ENCODE measurements around the gene GLDC. TPM values are rescaled to one million over a fixed set of nuclear protein-coding genes. Genes with fewer than 3 reads are reported as not detected.

GLDC gene
- total RNA-seq, 1 donor from 2014 or later, result 0.34 TPM

DNA sequence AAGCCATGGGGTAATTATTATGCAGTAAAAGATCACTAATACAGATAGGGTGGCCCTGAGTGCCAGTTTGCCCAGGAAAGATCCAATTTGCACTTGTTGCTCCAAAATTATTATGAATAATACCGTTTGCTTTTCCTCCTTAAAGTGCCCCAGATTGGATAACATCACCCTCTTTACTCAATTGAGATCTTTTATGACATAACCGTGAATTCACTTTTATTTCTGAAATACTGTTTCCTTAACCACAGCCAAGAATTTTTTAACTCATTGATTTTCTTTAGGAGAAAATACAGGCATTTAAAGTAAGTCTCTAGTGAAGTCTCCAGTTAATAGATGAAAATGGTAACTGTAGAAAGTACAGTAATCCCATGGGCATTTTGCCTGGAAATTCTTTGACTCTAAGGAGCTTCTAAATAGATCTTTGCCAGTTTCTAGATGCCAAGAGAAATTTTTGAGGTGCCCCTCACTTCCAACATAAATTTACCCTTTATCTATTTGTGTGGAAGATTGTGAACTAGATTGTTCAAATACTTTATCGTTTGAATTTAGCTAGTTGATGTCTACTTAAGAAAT is 133.4 kb downstream of the GLDC start:
- intact Hi-C loops (cut with micrococcal nuclease), result no loop called here

DNA sequence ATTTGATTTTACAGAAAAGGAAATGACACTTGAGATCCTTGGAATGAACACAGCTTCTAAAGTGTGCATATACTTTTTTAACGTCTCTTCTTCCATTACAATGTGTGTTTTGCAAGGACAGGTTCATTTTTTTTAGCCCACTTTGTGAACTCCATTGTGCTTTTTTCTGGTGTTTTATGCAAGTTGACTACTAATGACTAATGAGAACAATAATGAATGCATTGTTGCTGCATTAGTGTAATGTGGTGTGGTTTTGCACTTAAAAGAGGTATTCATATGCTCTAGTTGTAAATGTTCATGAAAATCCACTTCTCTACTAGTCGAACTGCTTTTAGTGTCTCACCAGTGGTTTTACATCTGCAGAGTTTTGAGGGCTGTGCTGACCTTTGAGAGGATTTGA is 139.0 kb downstream of the GLDC start:
- intact Hi-C loops (cut with micrococcal nuclease), result no loop called here

DNA sequence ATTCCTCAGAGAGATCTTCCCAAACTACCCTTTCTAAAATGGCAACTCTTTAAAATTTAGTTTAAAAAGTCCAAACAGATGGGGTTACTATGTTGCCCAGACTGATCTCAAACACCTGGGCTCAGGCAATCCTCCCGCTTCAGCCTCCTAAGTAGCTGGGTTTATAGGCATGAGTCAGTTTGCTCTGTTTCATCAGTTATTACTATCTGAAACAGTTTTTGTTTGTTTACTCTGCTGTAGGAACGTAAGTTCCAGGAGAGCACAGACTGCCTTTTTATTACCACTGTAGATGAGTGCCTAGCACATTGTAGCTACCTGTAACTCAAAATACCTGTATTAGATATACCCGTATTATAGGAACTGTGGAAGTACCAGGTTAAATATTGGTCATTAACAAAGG is 143.1 kb downstream of the GLDC start:
- intact Hi-C loops (cut with micrococcal nuclease), result no loop called here

DNA sequence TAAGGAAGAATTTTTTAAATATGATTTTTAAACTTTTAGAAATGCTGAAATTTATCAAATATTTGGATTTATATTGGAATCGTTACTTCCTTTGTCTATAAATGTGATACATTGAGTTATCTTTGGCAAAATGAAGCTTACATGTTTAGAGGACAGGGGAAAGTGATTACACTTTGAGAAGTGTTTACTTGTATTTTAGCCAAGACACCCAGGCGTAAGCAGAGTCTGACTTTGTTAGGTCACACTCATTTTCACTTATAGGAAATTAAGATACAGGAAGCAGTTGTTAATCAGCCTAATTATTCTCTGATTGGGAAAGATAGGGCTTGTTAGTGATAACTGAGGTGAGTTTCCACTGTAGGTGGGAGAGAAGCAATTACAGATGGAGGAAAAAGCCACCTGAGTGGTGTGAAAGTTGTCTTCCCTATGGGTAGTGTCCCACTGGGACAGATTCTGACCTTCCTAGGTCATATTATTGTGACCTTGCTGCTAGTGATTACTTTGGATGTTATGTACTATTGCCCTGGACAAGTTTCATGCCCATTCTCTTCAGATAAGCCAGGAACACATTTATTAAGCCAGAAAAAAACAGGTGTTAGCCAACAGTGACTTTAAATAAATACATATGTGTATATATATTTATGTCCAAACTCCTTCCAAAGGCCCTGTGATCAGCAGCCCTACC is 143.9 kb downstream of the GLDC start:
- intact Hi-C loops (cut with micrococcal nuclease), result no loop called here

DNA sequence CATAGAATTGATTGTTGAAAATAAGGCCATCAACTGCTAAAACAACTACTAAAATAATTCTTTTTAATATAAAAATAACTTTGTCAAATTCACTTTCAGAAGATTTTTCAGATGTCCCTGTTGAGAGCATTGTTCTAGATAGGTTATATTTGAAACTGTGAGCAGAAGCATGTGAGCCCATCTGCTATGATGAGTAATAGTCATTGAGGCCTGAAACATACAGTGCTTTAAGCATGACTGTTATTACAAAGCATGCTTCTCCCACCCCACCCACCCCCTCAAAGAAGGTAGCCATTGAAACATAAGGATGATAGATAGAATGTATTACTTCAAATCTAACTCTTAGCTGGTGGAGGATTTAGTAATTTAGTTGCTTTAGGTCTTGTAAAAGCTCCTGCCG is 146.5 kb downstream of the GLDC start:
- intact Hi-C loops (cut with micrococcal nuclease), result loop anchor here (5.0 kb wide), 1 partner anchor 147 kb away; no protein-coding TSS in a partner anchor

DNA sequence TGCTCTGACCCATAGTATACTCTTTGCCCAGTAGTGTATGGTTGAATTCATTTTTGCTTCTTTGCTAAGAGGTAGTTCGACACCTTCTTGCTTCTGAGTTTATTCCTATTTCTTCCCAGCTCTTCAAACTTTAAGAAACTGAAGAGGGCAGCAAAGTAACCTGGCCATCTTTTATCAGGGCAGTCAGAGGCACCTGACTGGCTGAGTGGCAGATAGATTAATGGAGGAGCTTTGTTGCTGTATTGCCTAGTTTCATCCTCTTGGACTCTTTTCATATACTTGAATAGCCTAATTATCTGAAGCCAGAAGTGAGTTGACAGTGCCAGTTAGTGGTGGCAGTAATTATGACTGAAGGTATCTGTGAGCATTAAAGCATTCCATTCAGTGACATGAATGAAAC is 150.1 kb downstream of the GLDC start:
- intact Hi-C loops (cut with micrococcal nuclease), result loop anchor here (5.0 kb wide), 1 partner anchor 143 kb away; no protein-coding TSS in a partner anchor

DNA sequence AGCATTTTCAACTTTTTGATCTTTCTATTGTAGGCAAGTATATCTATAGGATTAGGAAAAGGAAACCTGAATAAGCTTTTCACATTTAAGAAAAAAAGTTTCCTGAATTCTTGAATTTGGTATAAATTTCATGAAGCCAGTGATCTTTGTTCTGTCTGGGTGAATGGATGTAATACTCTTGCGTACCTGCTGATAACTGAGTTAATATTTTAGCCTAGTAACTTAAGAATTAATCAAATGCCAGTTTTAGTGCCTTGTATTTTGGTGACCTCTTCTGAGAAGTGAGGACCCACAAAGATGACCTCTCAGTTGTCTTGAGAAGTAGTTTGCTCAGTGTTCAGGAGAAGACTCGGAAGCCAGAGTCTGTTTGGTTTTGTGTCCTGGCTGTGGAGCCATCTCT is 154.7 kb downstream of the GLDC start:
- intact Hi-C loops (cut with micrococcal nuclease), result no loop called here

DNA sequence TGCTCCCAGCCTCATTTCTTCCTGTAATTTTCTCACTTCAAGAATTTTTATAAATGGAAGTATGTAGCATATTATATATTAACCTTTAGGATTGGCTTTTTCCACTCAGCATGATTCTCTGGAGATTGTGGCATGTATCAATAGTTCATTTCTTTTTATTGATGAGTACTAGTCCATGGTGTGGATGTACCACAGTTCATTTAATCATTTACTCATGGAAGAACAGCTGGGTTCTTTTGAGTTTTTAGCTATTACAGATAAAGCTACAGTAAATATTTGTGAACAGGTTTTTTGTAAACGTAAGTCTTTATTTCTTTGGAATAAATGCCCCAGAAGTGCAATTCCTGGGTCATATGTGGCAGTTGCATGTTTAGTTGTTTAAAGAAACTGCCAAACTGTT is 156.4 kb downstream of the GLDC start:
- intact Hi-C loops (cut with micrococcal nuclease), result no loop called here

DNA sequence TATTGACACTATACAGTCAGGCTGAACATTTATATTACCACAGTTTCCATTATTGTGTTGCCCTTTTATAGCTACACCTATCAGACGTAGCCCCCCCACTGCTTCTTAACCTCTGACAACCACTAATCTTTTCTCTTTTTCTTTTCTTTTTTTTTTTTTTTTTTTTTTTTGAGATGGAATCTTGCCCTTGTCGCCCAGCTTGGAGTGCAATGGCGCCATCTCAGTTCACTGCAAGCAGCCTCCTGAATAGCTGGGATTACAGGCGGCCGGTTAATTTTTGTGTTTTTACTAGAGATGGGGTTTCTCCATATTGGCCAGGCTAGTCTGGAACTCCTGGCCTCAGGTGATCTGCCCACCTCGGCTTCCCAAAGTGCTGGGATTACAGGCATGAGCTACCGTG is 157.1 kb downstream of the GLDC start:
- intact Hi-C loops (cut with micrococcal nuclease), result no loop called here

DNA sequence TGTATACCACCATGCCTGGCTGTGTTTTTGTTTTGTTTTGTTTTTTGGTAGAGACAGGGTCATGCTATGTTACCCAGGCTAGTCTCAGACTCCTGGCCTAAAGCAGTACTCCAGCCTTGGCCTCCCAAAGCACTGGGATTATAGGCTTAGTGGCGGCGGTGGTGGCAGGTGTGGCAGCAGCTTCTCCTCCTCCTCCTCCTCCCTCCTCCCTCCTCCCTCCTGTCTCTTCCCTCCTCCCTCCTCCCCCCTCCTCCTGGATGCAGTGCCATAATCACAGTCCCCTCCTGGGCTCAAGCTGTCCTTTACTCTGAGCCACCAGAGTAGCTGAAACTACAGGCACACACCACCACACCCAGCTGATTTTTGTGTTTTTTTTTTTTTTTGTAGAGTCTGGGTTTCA is 161.3 kb downstream of the GLDC start:
- intact Hi-C loops (cut with micrococcal nuclease), result no loop called here

Other genes starting within 250 kb of the GLDC start
- 76.5 and 81.1 TPM in 2 replicates for gene UHRF2, start 232.5 kb downstream of the GLDC start, total RNA-seq
- gene KDM4C, start 112.2 kb upstream of the GLDC start, total RNA-seq, result 47.0 and 48.4 TPM in 2 replicates

Data from T-helper 2 cell treated with Interferon-gamma antibody and Interleukin-4, amounts not matched to agents 100 ng/mL and 5 ng/mL, for 36 hours (primary cell).